ENCODE measurements around the gene PLEKHA1. TPM values are rescaled to one million over a fixed set of nuclear protein-coding genes. Genes with fewer than 3 reads are reported as not detected.

PLEKHA1 gene
- total RNA-seq, 2 donors from 2014 or later = 24.2 to 35.2 TPM

DNA sequence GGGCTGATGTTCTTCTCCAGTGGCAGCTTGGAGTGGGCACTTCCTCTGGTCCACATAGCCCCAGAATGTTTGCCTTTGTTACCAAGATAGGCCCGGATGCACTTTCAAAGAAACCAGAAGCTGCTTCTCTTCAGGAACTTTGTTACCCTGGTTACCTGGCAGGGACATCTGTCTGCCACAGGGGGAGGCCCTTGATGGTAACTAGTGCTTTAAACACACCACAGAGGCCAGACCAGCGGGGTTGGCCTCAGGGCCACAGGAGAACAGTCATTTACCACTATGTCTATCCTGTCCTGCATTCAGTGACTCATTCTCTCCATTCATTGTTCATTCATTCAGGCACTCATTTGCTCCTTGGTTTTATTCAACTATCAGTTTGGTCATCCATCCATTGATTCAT, 11.9 kb upstream of the PLEKHA1 start:
- intact Hi-C loops (cut with DNase I) = no loop called here
- 41% methylated on average over 2 of the region's 2 CpGs for whole genome bisulfite sequencing
- H3K27ac ChIP-seq = no peak overlapping the region
- no peaks in the 10 kb centered on the region for H3K9me3 ChIP-seq
- no peak for DNase-seq (ENCODE audit: low spot score)
- H3K36me3 ChIP-seq = no peaks in the 10 kb centered on the region
- H3K27me3 ChIP-seq (replicated peaks; ENCODE audit: insufficient read depth) = no peaks in the 10 kb centered on the region
- H3K4me3 ChIP-seq = no peak overlapping the region
- TF ChIP-seq POLR2AphosphoS5 (IDR thresholded peaks at IDR 0.05) = no peak
- no peak for TF ChIP-seq CTCF (IDR thresholded peaks at IDR 0.05)
- TF ChIP-seq POLR2A (IDR thresholded peaks at IDR 0.05) = no peak
- no peaks in the 10 kb centered on the region for H3K4me1 ChIP-seq (replicated peaks)

DNA sequence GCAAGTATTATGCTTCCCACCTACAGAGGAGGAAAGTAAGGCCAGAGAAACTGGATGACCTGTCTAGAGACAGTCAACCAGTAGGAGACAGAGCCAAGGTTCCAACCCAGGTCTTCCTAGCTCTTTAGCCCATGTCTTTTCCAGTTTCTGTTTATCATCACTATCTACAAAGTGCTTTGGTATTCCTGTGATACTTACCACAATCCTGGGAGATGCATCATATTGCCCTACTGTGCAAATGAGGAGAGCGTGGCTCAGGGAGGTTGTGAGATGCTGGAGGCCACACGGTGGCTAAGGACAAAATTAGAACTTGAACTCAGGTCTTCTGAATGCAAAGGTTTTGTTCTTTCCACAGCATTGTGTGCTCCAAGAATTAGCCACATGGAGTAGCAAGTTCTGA, 11.2 kb upstream of the PLEKHA1 start:
- intact Hi-C loops (cut with DNase I) = no loop called here
- WGBS = 90% methylated on average over 2 of the region's 2 CpGs

GRCh38 chr10:122363722-122364463, 10.6 kb upstream of the PLEKHA1 start:
- intact Hi-C loops (cut with DNase I) = no loop called here
- TF ChIP-seq POLR2A (IDR thresholded peaks at IDR 0.05) (no peak), POLR2AphosphoS5 (IDR thresholded peaks at IDR 0.05) (peak; percentile 61)
- WGBS = 19% methylated on average over 6 of the region's 6 CpGs
- Histone ChIP-seq H3K4me3 (no peak overlapping the region), H3K27me3 (replicated peaks; ENCODE audit: insufficient read depth) (no peaks in the 10 kb centered on the region), H3K27ac (peak overlapping the region in 1 of 2 donors; percentile 28), H3K9me3 (no peaks in the 10 kb centered on the region), H3K36me3 (no peaks in the 10 kb centered on the region), H3K4me1 (replicated peaks) (no peaks in the 10 kb centered on the region)
- DNase-seq (ENCODE audit: low spot score) = peak; percentile 70

More for the DNA sequence above, 11.2 kb upstream of the PLEKHA1 start:
- Histone ChIP-seq H3K36me3 (no peaks in the 10 kb centered on the region), H3K9me3 (no peaks in the 10 kb centered on the region), H3K27ac (no peak overlapping the region), H3K4me3 (no peak overlapping the region), H3K27me3 (replicated peaks; ENCODE audit: insufficient read depth) (no peaks in the 10 kb centered on the region), H3K4me1 (replicated peaks) (no peaks in the 10 kb centered on the region)
- DNase-seq (ENCODE audit: low spot score) = no peak
- TF ChIP-seq POLR2A (IDR thresholded peaks at IDR 0.05) = no peak
- no peak for TF ChIP-seq CTCF (IDR thresholded peaks at IDR 0.05)
- TF ChIP-seq POLR2AphosphoS5 (IDR thresholded peaks at IDR 0.05) = no peak

GRCh38 chr10:122368502-122369254, 5.8 kb upstream of the PLEKHA1 start:
- no peaks in the 10 kb centered on the region for H3K4me1 ChIP-seq (replicated peaks)
- DNase-seq (ENCODE audit: low spot score) = no peak
- H3K4me3 ChIP-seq = no peak overlapping the region
- H3K27me3 ChIP-seq (replicated peaks; ENCODE audit: insufficient read depth) = no peaks in the 10 kb centered on the region
- TF ChIP-seq POLR2AphosphoS5 (IDR thresholded peaks at IDR 0.05) (no peak), CTCF (IDR thresholded peaks at IDR 0.05) (no peak), POLR2A (IDR thresholded peaks at IDR 0.05) (no peak)
- intact Hi-C loops (cut with DNase I) = no loop called here
- H3K9me3 ChIP-seq = no peaks in the 10 kb centered on the region
- WGBS = 22% methylated on average over 13 of the region's 13 CpGs
- H3K27ac ChIP-seq = no peak overlapping the region
- no peaks in the 10 kb centered on the region for H3K36me3 ChIP-seq

DNA sequence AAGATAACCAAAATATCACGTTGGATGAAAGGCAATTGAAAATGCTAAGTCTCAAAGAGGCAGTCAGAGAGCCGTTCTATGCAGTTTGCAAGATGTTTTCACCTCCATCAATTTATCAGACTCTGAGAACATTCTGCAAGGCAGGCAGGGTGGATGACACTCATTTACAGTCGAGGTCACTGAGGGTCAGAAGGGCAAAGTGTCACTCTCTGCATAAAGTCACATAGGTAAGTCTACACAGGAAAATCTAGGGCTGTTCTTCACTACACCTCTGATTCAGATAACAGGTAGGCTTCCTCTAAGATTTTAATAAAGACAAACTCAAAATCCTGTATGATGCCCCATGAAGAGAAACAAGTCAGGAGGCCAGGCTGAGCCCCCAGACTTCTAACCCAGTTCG, 1.4 kb upstream of the PLEKHA1 start:
- Histone ChIP-seq H3K27me3 (replicated peaks; ENCODE audit: insufficient read depth) (no peaks in the 10 kb centered on the region), H3K4me1 (replicated peaks) (no peaks in the 10 kb centered on the region), H3K4me3 (no peak overlapping the region), H3K36me3 (no peaks in the 10 kb centered on the region), H3K27ac (peak overlapping the region; percentile 81 to 97), H3K9me3 (no peaks in the 10 kb centered on the region)
- no peak for DNase-seq (ENCODE audit: low spot score)
- 51% methylated on average over 4 of the region's 4 CpGs for WGBS
- intact Hi-C loops (cut with DNase I) = loop anchor here (5.0 kb wide), 1 partner anchor 119 kb away; no protein-coding TSS in a partner anchor
- TF ChIP-seq POLR2A (IDR thresholded peaks at IDR 0.05) (no peak), POLR2AphosphoS5 (IDR thresholded peaks at IDR 0.05) (no peak), CTCF (IDR thresholded peaks at IDR 0.05) (no peak)

Data from prostate gland (tissue), 2 donors.